GM23338 (cell line): Measurements from ENCODE around the gene CCSAP. TPM values are rescaled to one million over a fixed set of nuclear protein-coding genes. Genes with fewer than 3 reads are reported as not detected.

Experiments used
- ATAC-seq: fragments of 200-7000 bp; cut with Tn5 transposase; 3 replicates; pipeline ENCODE4 v1.9.1; 2020
- DNase-seq: peaks from one replicate; pipeline ENCODE4 v3.0.0-alpha.2; 2015; ENCODE audit warnings: low spot score
- H2AFZ ChIP-seq: fragments of 200-600 bp; sonication (generic); 2 replicates; pipeline ENCODE4 v1.8.0; 2016; ENCODE audit warnings: antibody characterized with exemption, mild to moderate bottlenecking, moderate library complexity
- H3F3A ChIP-seq: fragments of 200-600 bp; sonication (generic); replicated peaks from 2 replicates; pipeline ENCODE4 v1.8.0; 2017; ENCODE audit warnings: antibody characterized with exemption, mixed run types, low read depth
- H3K27ac ChIP-seq: fragments of 200-600 bp; sonication (generic); 2 replicates; pipeline ENCODE4 v1.6.1; 2016; ENCODE audit warnings: low read depth
- H3K27me3 ChIP-seq: fragments of 200-600 bp; sonication (generic); 2 replicates; pipeline ENCODE4 v1.8.0; 2016; ENCODE audit warnings: mild to moderate bottlenecking, mixed run types, moderate library complexity; ENCODE audit not compliant: insufficient read depth
- H3K36me3 ChIP-seq: fragments of 200-600 bp; sonication (generic); 2 replicates; pipeline ENCODE4 v1.8.0; 2016; ENCODE audit warnings: mild to moderate bottlenecking; ENCODE audit not compliant: insufficient read depth
- H3K4me1 ChIP-seq: fragments of 200-600 bp; sonication (generic); 2 replicates; pipeline ENCODE4 v1.8.0; 2016; ENCODE audit warnings: mild to moderate bottlenecking, moderate library complexity; ENCODE audit not compliant: insufficient read depth
- H3K4me2 ChIP-seq: fragments of 200-600 bp; sonication (generic); 2 replicates; pipeline ENCODE4 v1.7.1; 2017; ENCODE audit warnings: mixed run types
- H3K4me3 ChIP-seq: fragments of 200-600 bp; sonication (generic); 2 replicates; pipeline ENCODE4 v1.6.1; 2016; ENCODE audit warnings: mixed run types
- H3K79me2 ChIP-seq: fragments of 200-600 bp; sonication (generic); replicated peaks from 2 replicates; pipeline ENCODE4 v1.8.0; 2017; ENCODE audit warnings: mild to moderate bottlenecking; ENCODE audit not compliant: insufficient read depth
- H3K9me2 ChIP-seq: fragments of 200-600 bp; sonication (generic); 2 replicates; pipeline ENCODE4 v1.8.0; 2017; ENCODE audit not compliant: insufficient read depth
- H4K20me1 ChIP-seq: fragments of 200-600 bp; sonication (generic); replicated peaks from 2 replicates; pipeline ENCODE4 v1.8.0; 2017; ENCODE audit warnings: mild to moderate bottlenecking; ENCODE audit not compliant: insufficient read depth
- H3K27ac Mint-ChIP-seq: 2 replicates; pipeline ENCODE4 v1.8.0; 2020; ENCODE audit warnings: inconsistent platforms, mild to moderate bottlenecking, moderate library complexity, mixed read lengths
- H3K27me3 Mint-ChIP-seq: 3 replicates; pipeline ENCODE4 v1.8.0; 2022; ENCODE audit warnings: low read depth, mild to moderate bottlenecking, moderate library complexity, mixed read lengths, inconsistent platforms; ENCODE audit not compliant: insufficient read depth, poor library complexity
- H3K36me3 Mint-ChIP-seq: 3 replicates; pipeline ENCODE4 v1.8.0; 2021; ENCODE audit warnings: low read depth, mild to moderate bottlenecking, inconsistent platforms, moderate library complexity, mixed read lengths
- H3K4me1 Mint-ChIP-seq: 3 replicates; pipeline ENCODE4 v1.8.0; 2020; ENCODE audit warnings: mild to moderate bottlenecking, inconsistent platforms, mixed read lengths
- H3K4me3 Mint-ChIP-seq: 3 replicates; pipeline ENCODE4 v1.8.0; 2021; ENCODE audit warnings: moderate library complexity, mild to moderate bottlenecking, inconsistent platforms, mixed read lengths
- H3K9me3 Mint-ChIP-seq: 3 replicates; pipeline ENCODE4 v1.8.0; 2020; ENCODE audit warnings: moderate library complexity, mild to moderate bottlenecking, inconsistent platforms, mixed read lengths
- EZH2phosphoT487 ChIP-seq: fragments of 200-600 bp; sonication (generic); IDR thresholded peaks from one replicate; pipeline ENCODE4 v1.8.1; 2018; ENCODE audit warnings: antibody characterized with exemption; ENCODE audit not compliant: unreplicated experiment
- STAT1 ChIP-seq: IDR thresholded peaks from one replicate; pipeline ENCODE4 v1.6.1; 2016; ENCODE audit warnings: antibody characterized with exemption; ENCODE audit not compliant: unreplicated experiment
- polyA plus RNA-seq: library from polyadenylated mRNA; unstranded; fragments of >200 nt; fragmentation: Nextera tagmentation; extraction: Ambion mirVana; gene quantifications from 2 replicates; pipeline ENCODE4 v1.2.1, GENCODE V29; 2016
- total RNA-seq: library from RNA; depleted of rRNA; stranded (reverse); fragments of >200 nt; shearing (Covaris generic); gene quantifications from 2 replicates; pipeline ENCODE4 v1.2.3, GENCODE V29; 2014
- TF ChIP-seq, protein P1 (sequence below): IDR thresholded peaks from one replicate; pipeline ENCODE4 v1.6.1; 2018; ENCODE audit warnings: antibody characterized with exemption; ENCODE audit not compliant: unreplicated experiment
- TF ChIP-seq, protein P2 (sequence below): fragments of 250-450 bp; sonication (Bioruptor Pico); IDR thresholded peaks from 2 replicates; pipeline ENCODE4 v1.5.0; 2020; ENCODE audit warnings: mild to moderate bottlenecking, moderate library complexity

The CCSAP gene
- total and polyA plus RNA-seq, 2 experiments from 2014 or later = 4.2 to 13.3 TPM

DNA sequence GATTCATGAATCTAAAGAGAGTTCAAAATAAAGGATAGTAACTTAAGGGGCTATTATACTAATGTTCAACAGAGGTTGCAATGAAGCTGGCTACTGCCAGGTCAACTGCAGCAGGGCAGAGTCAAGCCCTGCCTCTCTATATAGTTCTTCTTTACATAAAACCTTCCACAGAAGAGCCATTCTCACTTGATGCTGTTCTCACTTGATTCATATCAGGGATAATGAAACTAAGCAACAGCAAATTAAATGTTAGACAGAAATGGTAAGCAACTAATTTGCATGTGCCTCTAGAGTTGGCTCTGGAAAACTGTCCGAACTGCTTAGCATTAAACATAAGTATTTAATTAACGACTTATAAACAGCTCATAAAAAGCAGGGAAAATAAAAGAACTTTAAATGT is 17.4 kb downstream of the CCSAP start (continued):
- TF ChIP-seq, protein P1, sequence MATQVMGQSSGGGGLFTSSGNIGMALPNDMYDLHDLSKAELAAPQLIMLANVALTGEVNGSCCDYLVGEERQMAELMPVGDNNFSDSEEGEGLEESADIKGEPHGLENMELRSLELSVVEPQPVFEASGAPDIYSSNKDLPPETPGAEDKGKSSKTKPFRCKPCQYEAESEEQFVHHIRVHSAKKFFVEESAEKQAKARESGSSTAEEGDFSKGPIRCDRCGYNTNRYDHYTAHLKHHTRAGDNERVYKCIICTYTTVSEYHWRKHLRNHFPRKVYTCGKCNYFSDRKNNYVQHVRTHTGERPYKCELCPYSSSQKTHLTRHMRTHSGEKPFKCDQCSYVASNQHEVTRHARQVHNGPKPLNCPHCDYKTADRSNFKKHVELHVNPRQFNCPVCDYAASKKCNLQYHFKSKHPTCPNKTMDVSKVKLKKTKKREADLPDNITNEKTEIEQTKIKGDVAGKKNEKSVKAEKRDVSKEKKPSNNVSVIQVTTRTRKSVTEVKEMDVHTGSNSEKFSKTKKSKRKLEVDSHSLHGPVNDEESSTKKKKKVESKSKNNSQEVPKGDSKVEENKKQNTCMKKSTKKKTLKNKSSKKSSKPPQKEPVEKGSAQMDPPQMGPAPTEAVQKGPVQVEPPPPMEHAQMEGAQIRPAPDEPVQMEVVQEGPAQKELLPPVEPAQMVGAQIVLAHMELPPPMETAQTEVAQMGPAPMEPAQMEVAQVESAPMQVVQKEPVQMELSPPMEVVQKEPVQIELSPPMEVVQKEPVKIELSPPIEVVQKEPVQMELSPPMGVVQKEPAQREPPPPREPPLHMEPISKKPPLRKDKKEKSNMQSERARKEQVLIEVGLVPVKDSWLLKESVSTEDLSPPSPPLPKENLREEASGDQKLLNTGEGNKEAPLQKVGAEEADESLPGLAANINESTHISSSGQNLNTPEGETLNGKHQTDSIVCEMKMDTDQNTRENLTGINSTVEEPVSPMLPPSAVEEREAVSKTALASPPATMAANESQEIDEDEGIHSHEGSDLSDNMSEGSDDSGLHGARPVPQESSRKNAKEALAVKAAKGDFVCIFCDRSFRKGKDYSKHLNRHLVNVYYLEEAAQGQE = no peak

DNA sequence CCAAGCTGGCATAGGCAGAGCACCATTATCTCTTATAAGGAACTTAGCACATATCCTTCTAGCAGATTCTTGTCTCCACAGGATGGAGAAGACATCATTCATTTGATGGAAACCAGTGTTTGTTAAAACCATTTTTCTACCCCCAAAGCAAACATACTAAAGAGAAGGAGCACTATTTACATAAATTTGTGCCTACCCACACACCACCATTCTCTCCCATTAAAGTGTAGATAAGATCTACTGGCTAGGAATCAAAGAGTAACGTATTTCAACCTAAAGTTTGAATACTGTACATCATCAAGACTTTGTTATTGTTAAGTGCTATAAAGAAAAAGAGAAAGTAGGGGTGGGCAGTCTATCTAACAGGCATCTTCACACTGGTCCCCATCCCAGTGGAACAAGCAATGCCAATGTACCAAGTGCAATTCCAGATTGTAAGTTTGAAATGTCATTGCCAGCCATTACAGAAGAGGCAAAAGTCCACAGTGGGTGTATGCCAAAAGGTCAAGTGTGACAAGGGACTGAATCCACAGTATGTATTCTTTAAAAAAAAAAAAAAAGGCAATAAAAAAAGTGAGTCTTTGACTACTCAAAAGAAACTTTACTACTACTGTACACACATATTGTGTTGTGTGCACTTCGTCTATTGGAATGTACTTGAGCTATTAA is 18.8 kb downstream of the CCSAP start:
- Mint-ChIP-seq H3K4me3 (no peak overlapping the region), H3K9me3 (no peaks in the 10 kb centered on the region), H3K36me3 (0 out of 3 replicates have a peak, but pooled peaks cover 4% of the 10 kb centered on the region), H3K4me1 (peaks cover 10% of the 10 kb centered on the region), H3K27ac (no peak overlapping the region), H3K27me3 (no peaks in the 10 kb centered on the region)
- TF ChIP-seq STAT1 (no peak), EZH2phosphoT487 (no peak)
- TF ChIP-seq, protein P2, sequence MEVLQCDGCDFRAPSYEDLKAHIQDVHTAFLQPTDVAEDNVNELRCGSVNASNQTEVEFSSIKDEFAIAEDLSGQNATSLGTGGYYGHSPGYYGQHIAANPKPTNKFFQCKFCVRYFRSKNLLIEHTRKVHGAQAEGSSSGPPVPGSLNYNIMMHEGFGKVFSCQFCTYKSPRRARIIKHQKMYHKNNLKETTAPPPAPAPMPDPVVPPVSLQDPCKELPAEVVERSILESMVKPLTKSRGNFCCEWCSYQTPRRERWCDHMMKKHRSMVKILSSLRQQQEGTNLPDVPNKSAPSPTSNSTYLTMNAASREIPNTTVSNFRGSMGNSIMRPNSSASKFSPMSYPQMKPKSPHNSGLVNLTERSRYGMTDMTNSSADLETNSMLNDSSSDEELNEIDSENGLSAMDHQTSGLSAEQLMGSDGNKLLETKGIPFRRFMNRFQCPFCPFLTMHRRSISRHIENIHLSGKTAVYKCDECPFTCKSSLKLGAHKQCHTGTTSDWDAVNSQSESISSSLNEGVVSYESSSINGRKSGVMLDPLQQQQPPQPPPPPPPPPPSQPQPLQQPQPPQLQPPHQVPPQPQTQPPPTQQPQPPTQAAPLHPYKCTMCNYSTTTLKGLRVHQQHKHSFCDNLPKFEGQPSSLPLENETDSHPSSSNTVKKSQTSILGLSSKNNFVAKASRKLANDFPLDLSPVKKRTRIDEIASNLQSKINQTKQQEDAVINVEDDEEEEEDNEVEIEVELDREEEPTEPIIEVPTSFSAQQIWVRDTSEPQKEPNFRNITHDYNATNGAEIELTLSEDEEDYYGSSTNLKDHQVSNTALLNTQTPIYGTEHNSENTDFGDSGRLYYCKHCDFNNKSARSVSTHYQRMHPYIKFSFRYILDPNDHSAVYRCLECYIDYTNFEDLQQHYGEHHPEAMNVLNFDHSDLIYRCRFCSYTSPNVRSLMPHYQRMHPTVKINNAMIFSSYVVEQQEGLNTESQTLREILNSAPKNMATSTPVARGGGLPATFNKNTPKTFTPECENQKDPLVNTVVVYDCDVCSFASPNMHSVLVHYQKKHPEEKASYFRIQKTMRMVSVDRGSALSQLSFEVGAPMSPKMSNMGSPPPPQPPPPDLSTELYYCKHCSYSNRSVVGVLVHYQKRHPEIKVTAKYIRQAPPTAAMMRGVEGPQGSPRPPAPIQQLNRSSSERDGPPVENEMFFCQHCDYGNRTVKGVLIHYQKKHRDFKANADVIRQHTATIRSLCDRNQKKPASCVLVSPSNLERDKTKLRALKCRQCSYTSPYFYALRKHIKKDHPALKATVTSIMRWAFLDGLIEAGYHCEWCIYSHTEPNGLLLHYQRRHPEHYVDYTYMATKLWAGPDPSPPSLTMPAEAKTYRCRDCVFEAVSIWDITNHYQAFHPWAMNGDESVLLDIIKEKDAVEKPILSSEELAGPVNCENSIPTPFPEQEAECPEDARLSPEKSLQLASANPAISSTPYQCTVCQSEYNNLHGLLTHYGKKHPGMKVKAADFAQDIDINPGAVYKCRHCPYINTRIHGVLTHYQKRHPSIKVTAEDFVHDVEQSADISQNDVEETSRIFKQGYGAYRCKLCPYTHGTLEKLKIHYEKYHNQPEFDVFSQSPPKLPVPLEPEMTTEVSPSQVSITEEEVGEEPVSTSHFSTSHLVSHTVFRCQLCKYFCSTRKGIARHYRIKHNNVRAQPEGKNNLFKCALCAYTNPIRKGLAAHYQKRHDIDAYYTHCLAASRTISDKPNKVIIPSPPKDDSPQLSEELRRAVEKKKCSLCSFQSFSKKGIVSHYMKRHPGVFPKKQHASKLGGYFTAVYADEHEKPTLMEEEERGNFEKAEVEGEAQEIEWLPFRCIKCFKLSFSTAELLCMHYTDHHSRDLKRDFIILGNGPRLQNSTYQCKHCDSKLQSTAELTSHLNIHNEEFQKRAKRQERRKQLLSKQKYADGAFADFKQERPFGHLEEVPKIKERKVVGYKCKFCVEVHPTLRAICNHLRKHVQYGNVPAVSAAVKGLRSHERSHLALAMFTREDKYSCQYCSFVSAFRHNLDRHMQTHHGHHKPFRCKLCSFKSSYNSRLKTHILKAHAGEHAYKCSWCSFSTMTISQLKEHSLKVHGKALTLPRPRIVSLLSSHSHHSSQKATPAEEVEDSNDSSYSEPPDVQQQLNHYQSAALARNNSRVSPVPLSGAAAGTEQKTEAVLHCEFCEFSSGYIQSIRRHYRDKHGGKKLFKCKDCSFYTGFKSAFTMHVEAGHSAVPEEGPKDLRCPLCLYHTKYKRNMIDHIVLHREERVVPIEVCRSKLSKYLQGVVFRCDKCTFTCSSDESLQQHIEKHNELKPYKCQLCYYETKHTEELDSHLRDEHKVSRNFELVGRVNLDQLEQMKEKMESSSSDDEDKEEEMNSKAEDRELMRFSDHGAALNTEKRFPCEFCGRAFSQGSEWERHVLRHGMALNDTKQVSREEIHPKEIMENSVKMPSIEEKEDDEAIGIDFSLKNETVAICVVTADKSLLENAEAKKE = no peak
- no peak overlapping the region for H3K4me2 ChIP-seq
- no peak overlapping the region for H2AFZ ChIP-seq
- H3K27ac ChIP-seq = no peak overlapping the region
- H3F3A ChIP-seq = no peaks in the 10 kb centered on the region
- no peaks in the 10 kb centered on the region; the same call in none of the 2 replicates for H4K20me1 ChIP-seq
- peaks cover 7% of the 10 kb centered on the region; the same call in 1 of the 2 replicates for H3K4me1 ChIP-seq
- H3K79me2 ChIP-seq = peaks cover 1% of the 10 kb centered on the region; the same call in 1 of the 2 replicates
- DNase-seq = no peak
- no peak for ATAC-seq
- peaks cover 18% of the 10 kb centered on the region for H3K36me3 ChIP-seq
- no peaks in the 10 kb centered on the region for H3K9me2 ChIP-seq
- H3K4me3 ChIP-seq = no peak overlapping the region
- H3K27me3 ChIP-seq = no peaks in the 10 kb centered on the region
